ENCODE results near the gene MFSD12. TPM values are rescaled to one million over a fixed set of nuclear protein-coding genes. Genes with fewer than 3 reads are reported as not detected.
"Not testable (repeated sequence)": the region's sequence is repeated elsewhere in the genome, so short reads cannot be mapped to it uniquely, and the experiment has no call there.

MFSD12 gene
- total and polyA plus RNA-seq, 7 donors, result 2.4 to 53.5 (median 22.1) TPM

- intact Hi-C loops (cut with DNase I), result loop anchor here (1.0 to 2.0 kb wide), 2 partner anchors 14 to 65 kb away; partner anchors contain the start of gene FZR1
- TF ChIP-seq CTCF (IDR thresholded peaks at IDR 0.05) (no peak), POLR2AphosphoS5 (IDR thresholded peaks at IDR 0.05) (peak in 1 of 4 donors; percentile 30)
- 1 to 3% methylated on average over 48 of the region's 48 CpGs for WGBS, 2 donors
These were observed 14.9 kb upstream of the MFSD12 start for GRCh38 chr19:3572132-3572854.

GRCh38 chr19:3570606-3571011 is 13.2 kb upstream of the MFSD12 start:
- Histone ChIP-seq H3K27ac (peak overlapping the region in 2 of 4 donors; percentile 29 to 31), H3K36me3 (no peaks in the 10 kb centered on the region), H3K4me3 (no peak overlapping the region), H3K4me1 (peaks cover 0 to 28% (median 22%) of the 10 kb centered on the region in 4 donors), H3K9me3 (no peaks in the 10 kb centered on the region), H3K27me3 (no peaks in the 10 kb centered on the region)
- WGBS, 2 donors, result 29 to 81% methylated on average over 7 of the region's 7 CpGs
- intact Hi-C loops (cut with DNase I), result no loop called here
- DNase-seq, result no peak
- TF ChIP-seq POLR2AphosphoS5 (IDR thresholded peaks at IDR 0.05) (no peak), POLR2A (IDR thresholded peaks at IDR 0.05) (no peak), CTCF (IDR thresholded peaks at IDR 0.05) (no peak), EP300 (IDR thresholded peaks at IDR 0.05) (no peak)

More at GRCh38 chr19:3572132-3572854, 14.9 kb upstream of the MFSD12 start:
- H3K9me3 ChIP-seq, result no peaks in the 10 kb centered on the region
- DNase-seq, result peak; percentile 100
- no peaks in the 10 kb centered on the region for H3K27me3 ChIP-seq
- peaks cover 0 to 44% (median 37%) of the 10 kb centered on the region in 4 donors for H3K4me1 ChIP-seq
- peak overlapping the region; percentile 37 to 98 (median 82) for H3K4me3 ChIP-seq
- no peaks in the 10 kb centered on the region for H3K36me3 ChIP-seq
- H3K27ac ChIP-seq, result peak overlapping the region; percentile 59 to 91 (median 90)

GRCh38 chr19:3570042-3570441 is 12.7 kb upstream of the MFSD12 start:
- H3K4me1 ChIP-seq, result peaks cover 0 to 22% (median 17%) of the 10 kb centered on the region in 4 donors
- DNase-seq; H3K27me3 ChIP-seq; H3K9me3 ChIP-seq; H3K27ac ChIP-seq; intact Hi-C loops (cut with DNase I); H3K4me3 ChIP-seq; H3K36me3 ChIP-seq: not testable (repeated sequence)
- WGBS, 2 donors, result 19 to 76% methylated on average over 11 of the region's 11 CpGs

- no peak overlapping the region for H3K4me3 ChIP-seq
- TF ChIP-seq EP300 (IDR thresholded peaks at IDR 0.05) (no peak), POLR2A (IDR thresholded peaks at IDR 0.05) (no peak)
- intact Hi-C loops (cut with DNase I), result no loop called here
- no peak overlapping the region for H3K27ac ChIP-seq
- no peaks in the 10 kb centered on the region for H3K9me3 ChIP-seq
- H3K27me3 ChIP-seq, result no peaks in the 10 kb centered on the region
- H3K4me1 ChIP-seq, result no peaks in the 10 kb centered on the region
- no peaks in the 10 kb centered on the region for H3K36me3 ChIP-seq
- WGBS, 2 donors, result 87 to 90% methylated on average over 19 of the region's 19 CpGs
- DNase-seq, result no peak
These were observed 7.8 kb upstream of the MFSD12 start for GRCh38 chr19:3565139-3565538.

GRCh38 chr19:3563709-3564524 is 6.5 kb upstream of the MFSD12 start:
- Histone ChIP-seq H3K36me3 (no peaks in the 10 kb centered on the region), H3K4me3 (no peak overlapping the region), H3K9me3 (no peaks in the 10 kb centered on the region), H3K27ac (no peak overlapping the region), H3K4me1 (no peaks in the 10 kb centered on the region), H3K27me3 (no peaks in the 10 kb centered on the region)
- intact Hi-C loops (cut with DNase I), result no loop called here
- TF ChIP-seq POLR2A (IDR thresholded peaks at IDR 0.05) (no peak), POLR2AphosphoS5 (IDR thresholded peaks at IDR 0.05) (no peak), CTCF (IDR thresholded peaks at IDR 0.05) (no peak), EP300 (IDR thresholded peaks at IDR 0.05) (no peak)
- DNase-seq, result no peak
- 80 to 87% methylated on average over 17 of the region's 17 CpGs for WGBS, 2 donors
